ENCODE measurements around the gene FEM1B. TPM values are rescaled to one million over a fixed set of nuclear protein-coding genes. Genes with fewer than 3 reads are reported as not detected.

Gene FEM1B
- polyA plus RNA-seq, 3 donors: 21.5 to 26.4 (median 26.0) TPM

GRCh38 chr15:68290715-68291114, 13.2 kb downstream of the FEM1B start:
- intact Hi-C loops (cut with micrococcal nuclease): no loop called here
- Histone ChIP-seq H2AFZ (ENCODE audit: insufficient read depth, low read depth, low read length, poor library complexity, severe bottlenecking) (no peak overlapping the region), H3K79me2 (ENCODE audit: insufficient read depth, low read length) (peaks cover 95% of the 10 kb centered on the region), H3K4me2 (replicated peaks; ENCODE audit: extremely low read depth, low read length, poor library complexity, severe bottlenecking) (no peak overlapping the region), H3K27ac (ENCODE audit: low read depth in 1 of 2, low read length in 2 of 2) (no peak overlapping the region), H4K20me1 (ENCODE audit: insufficient read depth, low read length) (peaks cover 99% of the 10 kb centered on the region), H3K9me3 (replicated peaks in 1 of 2; ENCODE audit: control insufficient read depth in 1 of 2, insufficient read depth in 1 of 2, low read length in 2 of 2) (no peaks in the 10 kb centered on the region), H3K4me1 (ENCODE audit: control insufficient read depth in 1 of 2, insufficient read depth in 2 of 2, low read length in 2 of 2) (peaks cover 4 to 8% of the 10 kb centered on the region in 2 donors), H3K4me3 (replicated peaks in 1 of 3; ENCODE audit: low read depth in 2 of 3, low read length in 3 of 3) (no peak overlapping the region), H3K27me3 (ENCODE audit: control insufficient read depth in 2 of 2, insufficient read depth in 2 of 2, low read length in 2 of 2) (no peaks in the 10 kb centered on the region), H3K36me3 (replicated peaks in 1 of 2; ENCODE audit: control insufficient read depth in 1 of 2, insufficient read depth in 2 of 2, low read length in 2 of 2) (peaks cover 38 to 57% of the 10 kb centered on the region in 2 donors), H3K9ac (ENCODE audit: insufficient read depth, low read length, poor library complexity, severe bottlenecking) (no peak overlapping the region)
- DNase-seq: no peak
- H3K27me3 Mint-ChIP-seq (ENCODE audit: low read depth in 3 of 3): peaks cover 0 to 2% (median 0%) of the 10 kb centered on the region in 3 donors
- no peak overlapping the region for H3K27ac Mint-ChIP-seq
- H3K36me3 Mint-ChIP-seq: peaks cover 47 to 62% of the 10 kb centered on the region in 2 donors
- peaks cover 27% of the 10 kb centered on the region for H3K4me1 Mint-ChIP-seq
- no peak overlapping the region for H3K4me3 Mint-ChIP-seq
- TF ChIP-seq, protein P1, sequence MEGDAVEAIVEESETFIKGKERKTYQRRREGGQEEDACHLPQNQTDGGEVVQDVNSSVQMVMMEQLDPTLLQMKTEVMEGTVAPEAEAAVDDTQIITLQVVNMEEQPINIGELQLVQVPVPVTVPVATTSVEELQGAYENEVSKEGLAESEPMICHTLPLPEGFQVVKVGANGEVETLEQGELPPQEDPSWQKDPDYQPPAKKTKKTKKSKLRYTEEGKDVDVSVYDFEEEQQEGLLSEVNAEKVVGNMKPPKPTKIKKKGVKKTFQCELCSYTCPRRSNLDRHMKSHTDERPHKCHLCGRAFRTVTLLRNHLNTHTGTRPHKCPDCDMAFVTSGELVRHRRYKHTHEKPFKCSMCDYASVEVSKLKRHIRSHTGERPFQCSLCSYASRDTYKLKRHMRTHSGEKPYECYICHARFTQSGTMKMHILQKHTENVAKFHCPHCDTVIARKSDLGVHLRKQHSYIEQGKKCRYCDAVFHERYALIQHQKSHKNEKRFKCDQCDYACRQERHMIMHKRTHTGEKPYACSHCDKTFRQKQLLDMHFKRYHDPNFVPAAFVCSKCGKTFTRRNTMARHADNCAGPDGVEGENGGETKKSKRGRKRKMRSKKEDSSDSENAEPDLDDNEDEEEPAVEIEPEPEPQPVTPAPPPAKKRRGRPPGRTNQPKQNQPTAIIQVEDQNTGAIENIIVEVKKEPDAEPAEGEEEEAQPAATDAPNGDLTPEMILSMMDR (IDR thresholded peaks at IDR 0.05): no peak
- WGBS (ENCODE audit: insufficient coverage): 93% methylated on average over 3 of the region's 8 CpGs
- no peaks in the 10 kb centered on the region for H3K9me3 Mint-ChIP-seq

DNA sequence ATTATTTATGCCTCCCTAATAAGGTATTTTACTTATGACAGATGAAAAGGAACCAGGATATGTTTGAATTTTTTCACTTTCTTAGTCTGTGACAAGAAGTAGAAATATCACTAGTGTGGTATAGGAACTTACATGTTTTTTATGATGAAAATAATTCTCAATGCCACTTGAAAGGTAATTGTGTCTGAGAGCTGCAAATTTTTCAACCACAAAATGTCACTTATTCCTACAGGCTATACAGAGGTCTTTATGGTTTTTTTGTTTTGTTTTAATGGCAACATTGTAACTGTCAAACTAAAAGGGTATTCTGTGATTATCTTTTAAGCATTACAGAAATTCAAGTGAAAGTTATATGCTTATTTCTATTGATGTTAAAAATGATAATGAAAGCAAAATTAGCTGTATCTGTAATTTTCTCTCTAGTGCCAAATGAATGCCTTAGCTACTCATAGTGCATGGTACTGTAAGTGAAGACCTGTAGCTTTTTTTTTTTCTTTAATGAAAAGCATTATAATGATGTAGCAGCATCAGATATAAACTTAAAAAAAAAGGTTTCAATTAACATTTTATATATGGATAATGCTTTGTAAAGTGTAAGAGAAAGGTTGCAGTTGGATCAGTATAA, 14.7 kb downstream of the FEM1B start:
- no peak overlapping the region for H3K27ac Mint-ChIP-seq
- H3K27me3 Mint-ChIP-seq (ENCODE audit: low read depth in 3 of 3): peaks cover 0 to 2% (median 0%) of the 10 kb centered on the region in 3 donors
- Histone ChIP-seq H3K79me2 (ENCODE audit: insufficient read depth, low read length) (peaks cover 79% of the 10 kb centered on the region), H3K4me3 (replicated peaks in 1 of 3; ENCODE audit: low read depth in 2 of 3, low read length in 3 of 3) (no peak overlapping the region), H2AFZ (ENCODE audit: insufficient read depth, low read depth, low read length, poor library complexity, severe bottlenecking) (no peak overlapping the region), H3K9me3 (replicated peaks in 1 of 2; ENCODE audit: control insufficient read depth in 1 of 2, insufficient read depth in 1 of 2, low read length in 2 of 2) (no peaks in the 10 kb centered on the region), H3K36me3 (replicated peaks in 1 of 2; ENCODE audit: control insufficient read depth in 1 of 2, insufficient read depth in 2 of 2, low read length in 2 of 2) (peaks cover 38 to 63% of the 10 kb centered on the region in 2 donors), H3K9ac (ENCODE audit: insufficient read depth, low read length, poor library complexity, severe bottlenecking) (no peak overlapping the region), H3K4me1 (ENCODE audit: control insufficient read depth in 1 of 2, insufficient read depth in 2 of 2, low read length in 2 of 2) (no peaks in the 10 kb centered on the region), H3K27ac (ENCODE audit: low read depth in 1 of 2, low read length in 2 of 2) (no peak overlapping the region), H3K4me2 (replicated peaks; ENCODE audit: extremely low read depth, low read length, poor library complexity, severe bottlenecking) (no peak overlapping the region), H3K27me3 (ENCODE audit: control insufficient read depth in 2 of 2, insufficient read depth in 2 of 2, low read length in 2 of 2) (no peaks in the 10 kb centered on the region), H4K20me1 (ENCODE audit: insufficient read depth, low read length) (peaks cover 83% of the 10 kb centered on the region)
- intact Hi-C loops (cut with micrococcal nuclease): no loop called here
- H3K36me3 Mint-ChIP-seq: peaks cover 43 to 67% of the 10 kb centered on the region in 2 donors
- no peaks in the 10 kb centered on the region for H3K9me3 Mint-ChIP-seq
- TF ChIP-seq, protein P1 (IDR thresholded peaks at IDR 0.05): no peak
- H3K4me1 Mint-ChIP-seq: peaks cover 19% of the 10 kb centered on the region
- no peak overlapping the region for H3K4me3 Mint-ChIP-seq
- no peak for DNase-seq
